K562 (cell line): ENCODE measurements around the gene ATXN7L1. TPM values are rescaled to one million over a fixed set of nuclear protein-coding genes. Genes with fewer than 3 reads are reported as not detected.

Experiments used
- ARNT ChIP-seq, 2 experiments: fragments of 450-650 bp; IDR thresholded peaks; 2 replicates each; pipeline ENCODE4 v1.6.1; 2016; ENCODE audit warnings: mild to moderate bottlenecking in 1 of 2
- BMI1 ChIP-seq: fragments of 150-350 bp; IDR thresholded peaks from 2 replicates; pipeline ENCODE4 v1.6.1; 2014; ENCODE audit warnings: low read length
- BRD9 ChIP-seq: fragments of 450-650 bp; IDR thresholded peaks from 2 replicates; pipeline ENCODE4 v1.6.1; 2018; ENCODE audit warnings: low read depth; ENCODE audit not compliant: partially characterized antibody
- CAMTA2 ChIP-seq: fragments of 250-450 bp; sonication (Bioruptor Pico); conservative IDR thresholded peaks from 2 replicates; pipeline ENCODE4 v1.5.1; 2022
- CBX2 ChIP-seq: fragments of 200-600 bp; sonication (generic); IDR thresholded peaks from one replicate; pipeline ENCODE4 v1.6.1; 2012; ENCODE audit warnings: mild to moderate bottlenecking, low read length, inconsistent platforms; ENCODE audit not compliant: insufficient read depth, poor library complexity, severe bottlenecking
- JUN ChIP-seq, 2 experiments: sonication (generic) in 1 of 2; formaldehyde crosslinking in 1 of 2; IDR thresholded peaks; 2 replicates each; pipeline versions ENCODE4 v1.6.1 to v1.8.0; 2012 to 2022; ENCODE audit warnings: borderline replicate concordance in 2 of 2, mild to moderate bottlenecking in 2 of 2, improper control_type of control experiment in 1 of 2, low read depth in 1 of 2, low read length in 1 of 2, missing genetic modification reagents in 1 of 2
- KLF13 ChIP-seq: fragments of 450-650 bp; IDR thresholded peaks from 2 replicates; pipeline ENCODE4 v1.6.1; 2016; ENCODE audit warnings: missing genetic modification characterization, low read depth, mild to moderate bottlenecking, missing compliant biosample characterization, moderate library complexity, borderline replicate concordance
- NR0B1 ChIP-seq: fragments of 450-650 bp; IDR thresholded peaks from one replicate; pipeline ENCODE4 v1.6.1; 2018; ENCODE audit warnings: mild to moderate bottlenecking, moderate library complexity; ENCODE audit not compliant: partially characterized antibody
- OTX1 ChIP-seq: fragments of 450-650 bp; formaldehyde crosslinking; IDR thresholded peaks from 2 replicates; pipeline ENCODE4 v1.4.0; 2022; ENCODE audit warnings: mild to moderate bottlenecking
- ZBTB11 ChIP-seq, 3 experiments: fragments of 200-800 bp in 1 of 3; fragments of 250-450 bp in 1 of 3; fragments of 450-650 bp in 1 of 3; sonication (Bioruptor Pico) in 1 of 3; sonication (Bioruptor generic) in 1 of 3; formaldehyde crosslinking in 1 of 3; IDR thresholded peaks; 2 replicates each; pipeline versions ENCODE4 v1.6.1 to v1.8.0; 2016 to 2022; ENCODE audit warnings: mild to moderate bottlenecking in 2 of 3, missing genetic modification characterization in 2 of 3, missing compliant biosample characterization in 1 of 3, moderate library complexity in 1 of 3
- ZC3H8 ChIP-seq: fragments of 450-650 bp; IDR thresholded peaks from 2 replicates; pipeline ENCODE4 v1.6.1; 2017
- ZMIZ1 ChIP-seq, 2 experiments: fragments of 150-350 bp in 1 of 2; IDR thresholded peaks; 2 replicates each; pipeline ENCODE4 v1.6.1; 2012 to 2016; ENCODE audit warnings: low read depth in 2 of 2, low read length in 2 of 2, mild to moderate bottlenecking in 1 of 2, moderate library complexity in 1 of 2
- polyA plus RNA-seq, 8 experiments: library from polyadenylated mRNA; depleted of rRNA in 4 of 8; stranded (reverse) in 5 of 8; unstranded in 3 of 8; fragments of >200 nt; fragmentation: Nextera tagmentation in 2 of 8; fragmentation: Illumina TruSeq in 1 of 8; extraction: Ambion mirVana in 2 of 8; extraction: Trizol in 1 of 8; gene quantifications; 2 replicates each; pipeline versions ENCODE4 v1.2.1 to v1.2.3, GENCODE V29; 2011 to 2014; ENCODE audit warnings: inconsistent platforms in 1 of 8, missing spikeins in 1 of 8
- total RNA-seq, 7 experiments: library from RNA; depleted of rRNA in 6 of 7; stranded (reverse); fragments of >200 nt in 6 of 7; fragmentation: Illumina TruSeq in 2 of 7; extraction: Trizol in 2 of 7; gene quantifications; 2 replicates each; pipeline versions ENCODE4 v1.2.1 to v1.2.3, GENCODE V29; 2011 to 2021; ENCODE audit warnings: low replicate concordance in 1 of 7
- TF ChIP-seq, protein P1 (sequence below): sonication (generic); formaldehyde crosslinking; IDR thresholded peaks from 2 replicates; pipeline ENCODE4 v1.8.1; 2022; ENCODE audit warnings: missing genetic modification reagents
- TF ChIP-seq, protein P2 (sequence below): sonication (generic); formaldehyde crosslinking; IDR thresholded peaks from 2 replicates; pipeline ENCODE4 v1.8.0; 2023; ENCODE audit warnings: mild to moderate bottlenecking, missing genetic modification reagents

Gene ATXN7L1
- total and polyA plus RNA-seq, 9 of the 15 experiments (the other 6 are each of a cell fraction or from before 2014, with no cell fraction given), result 6.6 to 13.7 (median 10.7) TPM

DNA sequence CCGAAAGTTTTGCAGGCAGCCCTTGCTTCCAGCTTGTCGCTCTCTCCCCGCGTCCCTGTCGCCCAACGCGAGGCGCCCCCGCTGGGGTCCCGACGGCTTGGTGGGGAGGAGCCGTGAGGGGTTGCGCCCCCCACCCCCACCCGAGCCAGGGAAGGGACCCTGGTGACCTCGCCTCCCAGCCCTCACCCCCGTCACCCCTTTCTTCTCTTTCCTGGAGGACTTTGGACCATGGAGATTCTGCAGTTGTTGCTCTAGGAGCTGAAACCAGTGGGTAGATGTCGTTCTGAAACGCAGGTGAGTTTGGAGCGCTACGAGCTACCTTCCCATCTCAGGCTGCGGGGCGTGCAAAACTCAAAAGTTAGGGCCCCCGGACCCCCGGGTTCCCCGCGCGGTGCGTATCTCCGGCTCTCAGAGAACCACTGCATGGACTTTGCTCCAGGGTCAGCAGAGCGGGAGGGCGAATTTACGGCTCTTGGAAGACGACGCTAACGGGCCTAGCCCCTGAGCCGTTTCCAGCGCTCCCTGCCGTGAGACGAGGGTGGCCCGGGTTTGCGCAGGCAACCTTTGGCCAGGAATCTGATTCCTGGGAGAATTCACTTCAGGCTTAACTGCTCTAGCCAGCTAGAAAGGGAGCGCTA is 684 bp upstream of the ATXN7L1 start (continued):
- no peak for TF ChIP-seq ZMIZ1 (IDR thresholded peaks at IDR 0.05; ENCODE audit: low read depth in 2 of 2, low read length in 2 of 2)
- TF ChIP-seq ZC3H8, result no peak
- TF ChIP-seq, protein P1, sequence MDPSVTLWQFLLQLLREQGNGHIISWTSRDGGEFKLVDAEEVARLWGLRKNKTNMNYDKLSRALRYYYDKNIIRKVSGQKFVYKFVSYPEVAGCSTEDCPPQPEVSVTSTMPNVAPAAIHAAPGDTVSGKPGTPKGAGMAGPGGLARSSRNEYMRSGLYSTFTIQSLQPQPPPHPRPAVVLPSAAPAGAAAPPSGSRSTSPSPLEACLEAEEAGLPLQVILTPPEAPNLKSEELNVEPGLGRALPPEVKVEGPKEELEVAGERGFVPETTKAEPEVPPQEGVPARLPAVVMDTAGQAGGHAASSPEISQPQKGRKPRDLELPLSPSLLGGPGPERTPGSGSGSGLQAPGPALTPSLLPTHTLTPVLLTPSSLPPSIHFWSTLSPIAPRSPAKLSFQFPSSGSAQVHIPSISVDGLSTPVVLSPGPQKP (CRISPR knock-in tag), result no peak
- TF ChIP-seq ARNT (IDR thresholded peaks at IDR 0.05), result no peak
- TF ChIP-seq BMI1, result no peak
- TF ChIP-seq CBX2, result peak; percentile 32
- no peak for TF ChIP-seq NR0B1
- TF ChIP-seq JUN (IDR thresholded peaks at IDR 0.05; ENCODE audit: borderline replicate concordance, low read depth, low read length), result no peak
- no peak for TF ChIP-seq JUN (CRISPR knock-in tag; IDR thresholded peaks at IDR 0.05; ENCODE audit: borderline replicate concordance)
- TF ChIP-seq, protein P2, sequence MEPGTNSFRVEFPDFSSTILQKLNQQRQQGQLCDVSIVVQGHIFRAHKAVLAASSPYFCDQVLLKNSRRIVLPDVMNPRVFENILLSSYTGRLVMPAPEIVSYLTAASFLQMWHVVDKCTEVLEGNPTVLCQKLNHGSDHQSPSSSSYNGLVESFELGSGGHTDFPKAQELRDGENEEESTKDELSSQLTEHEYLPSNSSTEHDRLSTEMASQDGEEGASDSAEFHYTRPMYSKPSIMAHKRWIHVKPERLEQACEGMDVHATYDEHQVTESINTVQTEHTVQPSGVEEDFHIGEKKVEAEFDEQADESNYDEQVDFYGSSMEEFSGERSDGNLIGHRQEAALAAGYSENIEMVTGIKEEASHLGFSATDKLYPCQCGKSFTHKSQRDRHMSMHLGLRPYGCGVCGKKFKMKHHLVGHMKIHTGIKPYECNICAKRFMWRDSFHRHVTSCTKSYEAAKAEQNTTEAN (CRISPR knock-in tag), result no peak
- no peak for TF ChIP-seq CAMTA2 (CRISPR knock-in tag)
- TF ChIP-seq BRD9, result no peak
- TF ChIP-seq ZBTB11 (CRISPR knock-in tag; IDR thresholded peaks at IDR 0.05), result no peak
- no peak for TF ChIP-seq OTX1
- no peak for TF ChIP-seq KLF13 (tag)
